Neural crest cell (in vitro differentiated cells): ENCODE results near the gene NATD1. TPM values are rescaled to one million over a fixed set of nuclear protein-coding genes. Genes with fewer than 3 reads are reported as not detected.

Source experiments
- DNase-seq: peaks from one replicate; pipeline ENCODE4 v3.0.0; 2021; ENCODE audit warnings: low read depth, mixed read lengths, low spot score
- H3K27ac Mint-ChIP-seq: one replicate; pipeline ENCODE4 v1.8.0; 2021; ENCODE audit warnings: mild to moderate bottlenecking, mixed read lengths; ENCODE audit not compliant: unreplicated experiment
- H3K27me3 Mint-ChIP-seq: 2 replicates; pipeline ENCODE4 v1.8.0; 2021; ENCODE audit warnings: low read depth, mild to moderate bottlenecking, mixed read lengths
- H3K36me3 Mint-ChIP-seq: 2 replicates; pipeline ENCODE4 v1.8.0; 2021; ENCODE audit warnings: low read depth, mild to moderate bottlenecking, mixed read lengths
- H3K4me1 Mint-ChIP-seq: 2 replicates; pipeline ENCODE4 v1.8.0; 2021; ENCODE audit warnings: mixed read lengths
- H3K4me3 Mint-ChIP-seq: one replicate; pipeline ENCODE4 v1.8.0; 2021; ENCODE audit warnings: mild to moderate bottlenecking, mixed read lengths
- H3K9me3 Mint-ChIP-seq: 2 replicates; pipeline ENCODE4 v1.8.0; 2021; ENCODE audit warnings: mixed read lengths
- CTCF ChIP-seq: fragments of 200-600 bp; sonication (generic); conservative IDR thresholded peaks from 2 replicates; pipeline ENCODE4 v1.5.0; 2021; ENCODE audit warnings: antibody characterized with exemption, mild to moderate bottlenecking
- total RNA-seq: library from RNA; stranded (reverse); gene quantifications from 2 replicates; pipeline ENCODE4 v1.2.1, GENCODE V29; 2021

The NATD1 gene
- total RNA-seq, 1 donor from 2014 or later: 6.7 TPM

- Mint-ChIP-seq H3K27me3 (peaks cover 5% of the 10 kb centered on the region), H3K4me3 (no peak overlapping the region), H3K4me1 (no peaks in the 10 kb centered on the region), H3K27ac (no peak overlapping the region), H3K36me3 (no peaks in the 10 kb centered on the region), H3K9me3 (no peaks in the 10 kb centered on the region)
- DNase-seq: no peak
- TF ChIP-seq CTCF: no peak
These were observed 16.2 kb upstream of the NATD1 start for GRCh38 chr17:21269394-21269793.

- Mint-ChIP-seq H3K36me3 (no peaks in the 10 kb centered on the region), H3K4me3 (no peak overlapping the region), H3K27me3 (peaks cover 5% of the 10 kb centered on the region), H3K4me1 (no peaks in the 10 kb centered on the region), H3K9me3 (no peaks in the 10 kb centered on the region), H3K27ac (no peak overlapping the region)
- TF ChIP-seq CTCF: no peak
- no peak for DNase-seq
These were observed 15.5 kb upstream of the NATD1 start for GRCh38 chr17:21268596-21269188.

- no peak for DNase-seq
- Mint-ChIP-seq H3K36me3 (no peaks in the 10 kb centered on the region), H3K27ac (no peak overlapping the region), H3K9me3 (no peaks in the 10 kb centered on the region), H3K27me3 (no peaks in the 10 kb centered on the region), H3K4me3 (no peak overlapping the region), H3K4me1 (no peaks in the 10 kb centered on the region)
- TF ChIP-seq CTCF: no peak
These were observed 10.2 kb upstream of the NATD1 start for GRCh38 chr17:21263376-21263775.

- H3K9me3 Mint-ChIP-seq: no peaks in the 10 kb centered on the region
- H3K27me3 Mint-ChIP-seq: no peaks in the 10 kb centered on the region
- no peak for DNase-seq
- no peaks in the 10 kb centered on the region for H3K4me1 Mint-ChIP-seq
- no peak overlapping the region for H3K4me3 Mint-ChIP-seq
- no peak overlapping the region for H3K27ac Mint-ChIP-seq
- H3K36me3 Mint-ChIP-seq: no peaks in the 10 kb centered on the region
- no peak for TF ChIP-seq CTCF
These were observed 9.2 kb upstream of the NATD1 start for GRCh38 chr17:21262259-21262993.

GRCh38 chr17:21258593-21258992 lies 5.4 kb upstream of the NATD1 start:
- no peak for TF ChIP-seq CTCF
- Mint-ChIP-seq H3K27ac (no peak overlapping the region), H3K4me3 (no peak overlapping the region)

More at GRCh38 chr17:21258593-21258992, 5.4 kb upstream of the NATD1 start:
- Mint-ChIP-seq H3K9me3 (no peaks in the 10 kb centered on the region), H3K4me1 (peaks cover under 1% of the 10 kb centered on the region), H3K27me3 (peaks cover 2% of the 10 kb centered on the region), H3K36me3 (no peaks in the 10 kb centered on the region)
- DNase-seq: no peak
